Type B pancreatic cell (in vitro differentiated cells): ENCODE measurements around the gene YTHDF1. TPM values are rescaled to one million over a fixed set of nuclear protein-coding genes. Genes with fewer than 3 reads are reported as not detected.

Experiments used
- DNase-seq: peaks from one replicate; pipeline ENCODE4 v3.0.0; 2021; ENCODE audit warnings: mixed read lengths; ENCODE audit not compliant: unreplicated experiment; ENCODE audit errors: extremely low spot score
- H3K27ac Mint-ChIP-seq: 2 replicates; pipeline ENCODE4 v1.8.0; 2021; ENCODE audit warnings: mild to moderate bottlenecking, mixed read lengths
- H3K27me3 Mint-ChIP-seq: 2 replicates; pipeline ENCODE4 v1.8.0; 2021; ENCODE audit warnings: mixed read lengths
- H3K36me3 Mint-ChIP-seq: 2 replicates; pipeline ENCODE4 v1.8.0; 2021; ENCODE audit warnings: mixed read lengths
- H3K4me1 Mint-ChIP-seq: one replicate; pipeline ENCODE4 v1.8.0; 2021; ENCODE audit warnings: mixed read lengths; ENCODE audit not compliant: unreplicated experiment
- H3K4me3 Mint-ChIP-seq: 2 replicates; pipeline ENCODE4 v1.8.0; 2021; ENCODE audit warnings: mild to moderate bottlenecking, mixed read lengths
- H3K9me3 Mint-ChIP-seq: 2 replicates; pipeline ENCODE4 v1.8.0; 2021; ENCODE audit warnings: mixed read lengths
- CTCF ChIP-seq: fragments of 200-600 bp; sonication (generic); conservative IDR thresholded peaks from 2 replicates; pipeline ENCODE4 v1.5.0; 2021; ENCODE audit warnings: antibody characterized with exemption, mild to moderate bottlenecking
- microRNA-seq: library from miRNA; unstranded; fragments of <30 nt; microRNA quantifications from one replicate; pipeline ENCODE4, GENCODE V29; 2020
- total RNA-seq: library from RNA; stranded (reverse); gene quantifications from 2 replicates; pipeline ENCODE4 v1.2.1, GENCODE V29; 2021; ENCODE audit warnings: low replicate concordance

The YTHDF1 gene
- total RNA-seq, 1 donor from 2014 or later = 50.4 TPM

DNA sequence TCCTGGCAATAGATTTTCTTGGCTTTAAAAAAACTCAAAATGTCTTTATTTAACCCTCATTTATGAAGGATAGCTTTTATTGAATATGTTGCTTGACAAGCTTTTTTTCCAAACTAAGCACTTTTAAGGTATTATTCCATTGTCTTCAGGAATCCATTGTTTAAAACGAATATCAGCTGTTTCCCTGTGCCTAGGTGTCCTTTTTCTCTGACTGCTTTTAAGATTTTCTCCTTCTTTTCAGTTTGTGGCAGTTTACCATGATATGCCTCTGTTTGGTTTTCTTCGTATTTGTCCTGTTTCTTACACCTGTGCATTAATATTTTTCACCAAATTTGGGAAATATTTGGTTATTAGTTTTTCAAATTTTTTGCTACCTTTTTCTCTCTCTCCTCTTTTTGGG, 68.4 kb downstream of the YTHDF1 start:
- TF ChIP-seq CTCF = no peak
- Mint-ChIP-seq H3K4me1 (no peaks in the 10 kb centered on the region), H3K27me3 (peaks cover 44% of the 10 kb centered on the region), H3K9me3 (peaks cover 9% of the 10 kb centered on the region), H3K4me3 (no peak overlapping the region), H3K36me3 (no peaks in the 10 kb centered on the region), H3K27ac (no peak overlapping the region)
- DNase-seq = no peak

Small RNA genes lying within 50 kb of the gene (microRNA-seq; reads per million reads assigned to microRNA genes)
- gene MIR124-3 = not detected
- gene MIR3196 = not detected

Other genes with a start within 250 kb of the YTHDF1 start
- gene BHLHE23, start 209.2 kb downstream of the YTHDF1 start, total RNA-seq = not detected in 2 replicates
- gene BIRC7, start 19.8 kb upstream of the YTHDF1 start, total RNA-seq = 1.2 TPM in 1 of 2 replicates, not detected in the other
- 6.5 and 10.2 TPM in 2 replicates for gene NKAIN4, start 38.3 kb upstream of the YTHDF1 start, total RNA-seq
- gene ARFGAP1, start 56.7 kb upstream of the YTHDF1 start, total RNA-seq = 132 and 141 TPM in 2 replicates
- 0.36 and 0.43 TPM in 2 replicates for gene COL20A1, start 77.1 kb upstream of the YTHDF1 start, total RNA-seq
- gene CHRNA4, start 145.2 kb upstream of the YTHDF1 start, total RNA-seq = 1.8 and 9.1 TPM in 2 replicates